ENCODE measurements around the gene KLHDC9.

DNA sequence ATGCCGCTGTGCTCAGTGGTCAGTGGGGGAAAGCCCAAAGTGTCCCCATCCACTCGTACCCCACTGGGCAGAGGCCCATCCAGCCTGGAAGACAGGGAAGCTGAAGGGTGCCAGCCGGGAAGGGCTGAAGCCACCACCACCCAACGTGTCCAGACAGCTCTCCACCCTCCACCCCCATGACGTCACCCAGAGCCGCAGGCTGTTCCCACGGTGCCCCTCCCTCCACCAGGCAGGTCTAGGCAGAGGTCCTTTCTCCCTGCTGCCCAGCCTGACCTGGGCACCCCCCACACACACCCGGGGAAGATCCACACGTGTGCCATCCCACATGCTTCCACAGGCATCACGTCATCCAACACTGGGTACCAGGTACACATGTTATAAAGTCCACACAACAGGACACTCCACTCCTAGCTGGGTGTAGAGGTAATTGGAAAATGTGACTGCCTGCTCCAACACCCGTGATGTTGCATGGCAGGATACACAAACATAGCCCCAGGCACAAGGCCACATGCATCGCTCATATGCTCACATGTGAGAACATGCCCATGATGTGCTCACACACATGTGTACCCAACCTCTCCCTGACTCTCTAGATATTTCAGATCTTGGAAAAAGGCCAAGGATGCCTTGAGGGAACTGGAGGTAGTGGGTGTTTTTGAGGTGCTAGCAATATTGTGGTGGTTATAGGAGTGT is 23.3 kb upstream of the KLHDC9 start:
- TF ChIP-seq POLR2A (IDR thresholded peaks at IDR 0.05): no peak
- TF ChIP-seq, protein P1, sequence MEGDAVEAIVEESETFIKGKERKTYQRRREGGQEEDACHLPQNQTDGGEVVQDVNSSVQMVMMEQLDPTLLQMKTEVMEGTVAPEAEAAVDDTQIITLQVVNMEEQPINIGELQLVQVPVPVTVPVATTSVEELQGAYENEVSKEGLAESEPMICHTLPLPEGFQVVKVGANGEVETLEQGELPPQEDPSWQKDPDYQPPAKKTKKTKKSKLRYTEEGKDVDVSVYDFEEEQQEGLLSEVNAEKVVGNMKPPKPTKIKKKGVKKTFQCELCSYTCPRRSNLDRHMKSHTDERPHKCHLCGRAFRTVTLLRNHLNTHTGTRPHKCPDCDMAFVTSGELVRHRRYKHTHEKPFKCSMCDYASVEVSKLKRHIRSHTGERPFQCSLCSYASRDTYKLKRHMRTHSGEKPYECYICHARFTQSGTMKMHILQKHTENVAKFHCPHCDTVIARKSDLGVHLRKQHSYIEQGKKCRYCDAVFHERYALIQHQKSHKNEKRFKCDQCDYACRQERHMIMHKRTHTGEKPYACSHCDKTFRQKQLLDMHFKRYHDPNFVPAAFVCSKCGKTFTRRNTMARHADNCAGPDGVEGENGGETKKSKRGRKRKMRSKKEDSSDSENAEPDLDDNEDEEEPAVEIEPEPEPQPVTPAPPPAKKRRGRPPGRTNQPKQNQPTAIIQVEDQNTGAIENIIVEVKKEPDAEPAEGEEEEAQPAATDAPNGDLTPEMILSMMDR (IDR thresholded peaks at IDR 0.05): no peak

Measured in right lobe of liver (tissue), 4 donors.